MM.1S (cell line): ENCODE data around the gene GNAQ.

Experiments
- EZH2phosphoT487 ChIP-seq: fragments of 300-600 bp; sonication (generic); IDR thresholded peaks from 2 replicates; pipeline ENCODE4 v1.6.1; 2018; ENCODE audit warnings: antibody characterized with exemption, low read length
- TF ChIP-seq, protein P1 (sequence below): fragments of 300-600 bp; sonication (generic); IDR thresholded peaks from 2 replicates; pipeline ENCODE4 v1.5.1; 2016; ENCODE audit warnings: antibody characterized with exemption, low read length, mixed read lengths

DNA sequence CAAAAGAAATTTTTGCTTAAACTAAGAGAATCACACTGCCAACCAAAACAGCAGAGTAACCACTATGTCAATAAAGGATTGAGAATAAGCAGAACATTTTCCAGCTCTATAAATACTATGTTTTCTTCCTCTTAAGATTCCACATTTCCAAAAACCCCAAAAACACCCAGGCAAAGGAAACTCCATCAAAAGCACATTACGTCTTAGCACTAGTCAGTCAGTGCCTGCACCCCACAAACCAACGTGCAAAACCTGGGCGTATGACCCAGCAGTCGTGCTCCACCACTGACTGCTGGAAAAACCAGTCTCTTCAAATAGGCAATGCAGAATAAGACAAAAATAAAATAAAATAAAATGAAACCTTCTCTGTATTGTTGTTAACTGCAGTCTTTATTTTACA, 85.3 kb downstream of the GNAQ start:
- TF ChIP-seq, protein P1, sequence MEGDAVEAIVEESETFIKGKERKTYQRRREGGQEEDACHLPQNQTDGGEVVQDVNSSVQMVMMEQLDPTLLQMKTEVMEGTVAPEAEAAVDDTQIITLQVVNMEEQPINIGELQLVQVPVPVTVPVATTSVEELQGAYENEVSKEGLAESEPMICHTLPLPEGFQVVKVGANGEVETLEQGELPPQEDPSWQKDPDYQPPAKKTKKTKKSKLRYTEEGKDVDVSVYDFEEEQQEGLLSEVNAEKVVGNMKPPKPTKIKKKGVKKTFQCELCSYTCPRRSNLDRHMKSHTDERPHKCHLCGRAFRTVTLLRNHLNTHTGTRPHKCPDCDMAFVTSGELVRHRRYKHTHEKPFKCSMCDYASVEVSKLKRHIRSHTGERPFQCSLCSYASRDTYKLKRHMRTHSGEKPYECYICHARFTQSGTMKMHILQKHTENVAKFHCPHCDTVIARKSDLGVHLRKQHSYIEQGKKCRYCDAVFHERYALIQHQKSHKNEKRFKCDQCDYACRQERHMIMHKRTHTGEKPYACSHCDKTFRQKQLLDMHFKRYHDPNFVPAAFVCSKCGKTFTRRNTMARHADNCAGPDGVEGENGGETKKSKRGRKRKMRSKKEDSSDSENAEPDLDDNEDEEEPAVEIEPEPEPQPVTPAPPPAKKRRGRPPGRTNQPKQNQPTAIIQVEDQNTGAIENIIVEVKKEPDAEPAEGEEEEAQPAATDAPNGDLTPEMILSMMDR, result no peak
- TF ChIP-seq EZH2phosphoT487, result no peak
